HG02759 (cell line): Measurements from ENCODE around the gene SHANK1.
"Not testable (repeated sequence)": the region's sequence is repeated elsewhere in the genome, so short reads cannot be mapped to it uniquely, and the experiment has no call there.

Experiments
- ATAC-seq: cut with Tn5 transposase; IDR thresholded peaks from one replicate; pipeline ENCODE4 v1.9.1; 2021; ENCODE audit warnings: mild to moderate bottlenecking, moderate library complexity; ENCODE audit not compliant: unreplicated experiment

Gene SHANK1

GRCh38 chr19:50640368-50640767 lies 79.2 kb downstream of the SHANK1 start:
- ATAC-seq = no peak

GRCh38 chr19:50639121-50640112 lies 80.2 kb downstream of the SHANK1 start, which contains the start of gene SYT3:
Gene SYT3 (minus strand): TSS chr19:50639881. CDS start chr19:50637411, 2,470 bp downstream.
- no peak for ATAC-seq

- no peak for ATAC-seq
Observed at GRCh38 chr19:50638600-50638999, 81.0 kb downstream of the SHANK1 start.

GRCh38 chr19:50636317-50637085 lies 83.1 kb downstream of the SHANK1 start:
- ATAC-seq = no peak

GRCh38 chr19:50633973-50634372 lies 85.6 kb downstream of the SHANK1 start:
- no peak for ATAC-seq

GRCh38 chr19:50633359-50633758 lies 86.2 kb downstream of the SHANK1 start:
- no peak for ATAC-seq

GRCh38 chr19:50632151-50632835 lies 87.3 kb downstream of the SHANK1 start:
- no peak for ATAC-seq

- no peak for ATAC-seq
Observed at GRCh38 chr19:50629801-50630200, 89.8 kb downstream of the SHANK1 start.

- no peak for ATAC-seq
Observed at GRCh38 chr19:50629194-50629593, 90.4 kb downstream of the SHANK1 start.

GRCh38 chr19:50628551-50628950 lies 91.1 kb downstream of the SHANK1 start:
- ATAC-seq = no peak

- no peak for ATAC-seq
Observed at GRCh38 chr19:50628146-50628545, 91.5 kb downstream of the SHANK1 start.

- no peak for ATAC-seq
Observed at GRCh38 chr19:50626795-50627194, 92.8 kb downstream of the SHANK1 start.

- ATAC-seq = no peak
Observed at GRCh38 chr19:50626011-50626410, 93.6 kb downstream of the SHANK1 start.

GRCh38 chr19:50624949-50625600 lies 94.5 kb downstream of the SHANK1 start:
- ATAC-seq = no peak

- ATAC-seq = not testable (repeated sequence)
Observed at GRCh38 chr19:50620394-50620906, 99.2 kb downstream of the SHANK1 start.

GRCh38 chr19:50619184-50619583 lies 100.4 kb downstream of the SHANK1 start:
- ATAC-seq = not testable (repeated sequence)

GRCh38 chr19:50618379-50618778 lies 101.2 kb downstream of the SHANK1 start:
- not testable (repeated sequence) for ATAC-seq

GRCh38 chr19:50612504-50613404 lies 106.8 kb downstream of the SHANK1 start:
- not testable (repeated sequence) for ATAC-seq
